Measurements from ENCODE around the gene CD84.
"Not testable (repeated sequence)": the region's sequence is repeated elsewhere in the genome, so short reads cannot be mapped to it uniquely, and the experiment has no call there.

DNA sequence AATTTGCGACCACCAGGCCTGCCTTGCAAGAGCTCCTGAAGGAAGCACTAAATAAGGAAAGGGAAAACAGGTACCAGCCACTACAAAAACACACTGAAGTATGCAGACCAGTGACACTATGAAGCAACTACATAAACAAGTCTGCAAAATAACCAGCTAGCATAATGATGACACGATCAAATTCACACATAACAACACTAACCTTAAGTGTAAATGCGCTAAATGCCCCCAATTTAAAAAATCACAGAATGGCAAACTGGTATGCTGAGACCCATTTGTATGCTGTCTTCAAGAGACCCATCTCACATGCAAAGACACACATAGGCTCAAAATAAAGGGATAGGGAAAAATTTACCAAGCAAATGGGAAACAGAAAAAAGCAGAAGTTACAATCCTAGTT, 19.9 kb downstream of the CD84 start:
- TF ChIP-seq, protein P1, sequence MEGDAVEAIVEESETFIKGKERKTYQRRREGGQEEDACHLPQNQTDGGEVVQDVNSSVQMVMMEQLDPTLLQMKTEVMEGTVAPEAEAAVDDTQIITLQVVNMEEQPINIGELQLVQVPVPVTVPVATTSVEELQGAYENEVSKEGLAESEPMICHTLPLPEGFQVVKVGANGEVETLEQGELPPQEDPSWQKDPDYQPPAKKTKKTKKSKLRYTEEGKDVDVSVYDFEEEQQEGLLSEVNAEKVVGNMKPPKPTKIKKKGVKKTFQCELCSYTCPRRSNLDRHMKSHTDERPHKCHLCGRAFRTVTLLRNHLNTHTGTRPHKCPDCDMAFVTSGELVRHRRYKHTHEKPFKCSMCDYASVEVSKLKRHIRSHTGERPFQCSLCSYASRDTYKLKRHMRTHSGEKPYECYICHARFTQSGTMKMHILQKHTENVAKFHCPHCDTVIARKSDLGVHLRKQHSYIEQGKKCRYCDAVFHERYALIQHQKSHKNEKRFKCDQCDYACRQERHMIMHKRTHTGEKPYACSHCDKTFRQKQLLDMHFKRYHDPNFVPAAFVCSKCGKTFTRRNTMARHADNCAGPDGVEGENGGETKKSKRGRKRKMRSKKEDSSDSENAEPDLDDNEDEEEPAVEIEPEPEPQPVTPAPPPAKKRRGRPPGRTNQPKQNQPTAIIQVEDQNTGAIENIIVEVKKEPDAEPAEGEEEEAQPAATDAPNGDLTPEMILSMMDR (IDR thresholded peaks at IDR 0.05) = not testable (repeated sequence)
- TF ChIP-seq POLR2A (IDR thresholded peaks at IDR 0.05) = not testable (repeated sequence)

All from Peyer's patch (tissue), 4 donors.